Panc1 (cell line): ENCODE measurements around the gene ZC3H18. TPM values are rescaled to one million over a fixed set of nuclear protein-coding genes. Genes with fewer than 3 reads are reported as not detected.

Source experiments
- ATAC-seq: fragments of 200-7000 bp; cut with Tn5 transposase; 2 replicates; pipeline ENCODE4 v1.9.1; 2020; ENCODE audit warnings: mild to moderate bottlenecking, moderate library complexity
- BruUV-seq: library from RNA; stranded (reverse); fragments of 400-500 nt; replicated peaks from 2 replicates; lab custom pipeline; 2021; lab: Mats Ljungman, UMichigan
- CTCF ChIA-PET: fragments of 300-600 bp; sonication (Branson Sonifier 250); formaldehyde crosslinking; loops from one replicate; lab custom pipeline; 2022; ENCODE audit warnings: antibody characterized with exemption; lab: Charles Lee
- POLR2A ChIA-PET: fragments of 300-600 bp; sonication (Branson Sonifier 250); formaldehyde crosslinking; loops from one replicate; lab custom pipeline; 2022; ENCODE audit warnings: antibody characterized with exemption; lab: Charles Lee
- DNase-seq: peaks from one replicate; pipeline ENCODE4 v3.0.0-alpha.2; 2010; ENCODE audit warnings: low read depth, low spot score
- H3K27ac ChIP-seq: 2 replicates; pipeline ENCODE4 v1.5.1; 2011; ENCODE audit warnings: mild to moderate bottlenecking, low read length, inconsistent platforms
- H3K27me3 ChIP-seq: fragments of 200-500 bp; sonication (Bioruptor generic); 2 replicates; pipeline ENCODE4 v1.6.0; 2014; ENCODE audit warnings: low read length, inconsistent platforms; ENCODE audit not compliant: control insufficient read depth, insufficient read depth
- H3K36me3 ChIP-seq: fragments of 200-500 bp; sonication (Bioruptor generic); 2 replicates; pipeline ENCODE4 v1.5.1; 2014; ENCODE audit warnings: inconsistent platforms, mild to moderate bottlenecking, low read length, moderate library complexity; ENCODE audit not compliant: control insufficient read depth, insufficient read depth
- H3K4me1 ChIP-seq: 2 replicates; pipeline ENCODE4 v1.5.1; 2011; ENCODE audit warnings: inconsistent platforms, mild to moderate bottlenecking, low read length, moderate library complexity; ENCODE audit not compliant: control insufficient read depth, insufficient read depth
- H3K4me3 ChIP-seq, 2 experiments: 2 replicates each; pipeline ENCODE4 v1.5.1; 2011 to 2012; ENCODE audit warnings: low read depth in 2 of 2, low read length in 2 of 2, mild to moderate bottlenecking in 2 of 2, inconsistent platforms in 1 of 2, moderate library complexity in 1 of 2
- H3K9me3 ChIP-seq: fragments of 200-500 bp; sonication (Bioruptor generic); 2 replicates; pipeline ENCODE4 v1.5.1; 2014; ENCODE audit warnings: low read depth, mild to moderate bottlenecking, inconsistent platforms, low read length, moderate library complexity; ENCODE audit not compliant: control insufficient read depth, insufficient read depth
- POLR2AphosphoS5 ChIP-seq: IDR thresholded peaks from 2 replicates; pipeline ENCODE4 v1.6.1; 2012; ENCODE audit warnings: mild to moderate bottlenecking, low read depth, low read length, moderate library complexity
- SIN3A ChIP-seq: IDR thresholded peaks from 2 replicates; pipeline ENCODE4 v1.6.1; 2012; ENCODE audit warnings: low read depth, mild to moderate bottlenecking, low read length, moderate library complexity, borderline replicate concordance; ENCODE audit not compliant: insufficient read depth
- TCF7L2 ChIP-seq: IDR thresholded peaks from 2 replicates; pipeline ENCODE4 v1.6.1; 2011; ENCODE audit warnings: mild to moderate bottlenecking, low read depth, low read length, inconsistent platforms
- in situ Hi-C: cut with HindIII; loops from 2 replicates; pipeline ENCODE4 v1.10.0; 2016; ENCODE audit warnings: low sequenced_read_pairs, low pct_unique_long_range_greater_than_20kb
- intact Hi-C: fragments of 100-400 bp; cut with micrococcal nuclease; formaldehyde crosslinking; loops from one replicate; pipeline ENCODE4 v1.10.0; 2022; ENCODE audit not compliant: unreplicated experiment
- total RNA-seq: library from RNA; stranded (reverse); gene quantifications from one replicate; pipeline ENCODE4 v1.2.1, GENCODE V29; 2021; ENCODE audit not compliant: unreplicated experiment
- TF ChIP-seq, protein P1 (sequence below): fragments of 450-650 bp; IDR thresholded peaks from 2 replicates; pipeline ENCODE4 v1.5.1; 2017; ENCODE audit warnings: mild to moderate bottlenecking
- TF ChIP-seq, protein P2 (sequence below), 2 experiments: IDR thresholded peaks; 2 replicates each; pipeline ENCODE4 v1.6.1; 2011 to 2012; ENCODE audit warnings: low read depth in 2 of 2, control low read depth in 1 of 2, low read length in 1 of 2, mild to moderate bottlenecking in 1 of 2, moderate library complexity in 1 of 2; ENCODE audit not compliant: insufficient read depth in 1 of 2

ZC3H18 gene
- total RNA-seq, 1 experiment from 2014 or later = 45.9 TPM

DNA sequence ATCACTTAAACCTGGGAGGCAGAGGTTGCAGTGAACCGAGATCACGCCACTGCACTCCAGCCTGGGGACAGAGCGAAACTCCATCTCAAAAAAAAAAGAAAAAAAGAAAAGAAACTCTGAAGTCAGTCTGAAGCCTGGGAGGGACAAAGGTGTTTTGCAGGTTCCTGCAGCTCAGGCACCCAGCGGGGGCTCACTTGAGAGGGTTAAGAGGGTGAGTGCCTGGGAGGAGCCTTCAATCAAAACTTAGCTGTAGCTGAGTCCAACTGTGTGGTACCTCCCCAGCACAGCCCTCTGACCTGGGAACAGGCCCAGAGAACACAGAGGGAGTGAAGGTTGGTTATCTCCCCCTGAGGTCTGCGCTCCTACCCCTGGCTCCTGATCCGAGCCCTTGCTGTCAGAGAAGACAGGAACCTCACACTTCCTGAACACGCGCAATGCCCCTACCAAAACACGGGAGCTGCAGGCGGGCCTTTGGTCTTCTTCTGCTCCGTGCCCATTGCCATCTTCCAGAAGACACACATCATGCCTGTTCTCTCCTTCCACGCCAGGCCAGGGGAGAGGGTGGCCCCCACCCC, 20.4 kb upstream of the ZC3H18 start:
- Histone ChIP-seq H3K4me3 (no peak overlapping the region), H3K9me3 (no peaks in the 10 kb centered on the region), H3K27me3 (no peaks in the 10 kb centered on the region; the same call in 1 of the 2 replicates), H3K36me3 (no peaks in the 10 kb centered on the region), H3K27ac (no peak overlapping the region), H3K4me1 (no peaks in the 10 kb centered on the region)
- ChIA-PET POLR2A (no interaction called here), CTCF (interaction anchor here (0.5 to 0.6 kb wide), 2 partner anchors 8 to 102 kb away, joined by 3 to 6 read pairs; no protein-coding TSS in a partner anchor)
- DNase-seq = no peak
- in situ Hi-C loops (no loop called here), intact Hi-C loops (no loop called here)
- no TSS peak for BruUV-seq
- TF ChIP-seq POLR2AphosphoS5 (no peak), TCF7L2 (no peak), SIN3A (no peak)
- TF ChIP-seq, protein P1, sequence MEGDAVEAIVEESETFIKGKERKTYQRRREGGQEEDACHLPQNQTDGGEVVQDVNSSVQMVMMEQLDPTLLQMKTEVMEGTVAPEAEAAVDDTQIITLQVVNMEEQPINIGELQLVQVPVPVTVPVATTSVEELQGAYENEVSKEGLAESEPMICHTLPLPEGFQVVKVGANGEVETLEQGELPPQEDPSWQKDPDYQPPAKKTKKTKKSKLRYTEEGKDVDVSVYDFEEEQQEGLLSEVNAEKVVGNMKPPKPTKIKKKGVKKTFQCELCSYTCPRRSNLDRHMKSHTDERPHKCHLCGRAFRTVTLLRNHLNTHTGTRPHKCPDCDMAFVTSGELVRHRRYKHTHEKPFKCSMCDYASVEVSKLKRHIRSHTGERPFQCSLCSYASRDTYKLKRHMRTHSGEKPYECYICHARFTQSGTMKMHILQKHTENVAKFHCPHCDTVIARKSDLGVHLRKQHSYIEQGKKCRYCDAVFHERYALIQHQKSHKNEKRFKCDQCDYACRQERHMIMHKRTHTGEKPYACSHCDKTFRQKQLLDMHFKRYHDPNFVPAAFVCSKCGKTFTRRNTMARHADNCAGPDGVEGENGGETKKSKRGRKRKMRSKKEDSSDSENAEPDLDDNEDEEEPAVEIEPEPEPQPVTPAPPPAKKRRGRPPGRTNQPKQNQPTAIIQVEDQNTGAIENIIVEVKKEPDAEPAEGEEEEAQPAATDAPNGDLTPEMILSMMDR = no peak
- TF ChIP-seq, protein P2, sequence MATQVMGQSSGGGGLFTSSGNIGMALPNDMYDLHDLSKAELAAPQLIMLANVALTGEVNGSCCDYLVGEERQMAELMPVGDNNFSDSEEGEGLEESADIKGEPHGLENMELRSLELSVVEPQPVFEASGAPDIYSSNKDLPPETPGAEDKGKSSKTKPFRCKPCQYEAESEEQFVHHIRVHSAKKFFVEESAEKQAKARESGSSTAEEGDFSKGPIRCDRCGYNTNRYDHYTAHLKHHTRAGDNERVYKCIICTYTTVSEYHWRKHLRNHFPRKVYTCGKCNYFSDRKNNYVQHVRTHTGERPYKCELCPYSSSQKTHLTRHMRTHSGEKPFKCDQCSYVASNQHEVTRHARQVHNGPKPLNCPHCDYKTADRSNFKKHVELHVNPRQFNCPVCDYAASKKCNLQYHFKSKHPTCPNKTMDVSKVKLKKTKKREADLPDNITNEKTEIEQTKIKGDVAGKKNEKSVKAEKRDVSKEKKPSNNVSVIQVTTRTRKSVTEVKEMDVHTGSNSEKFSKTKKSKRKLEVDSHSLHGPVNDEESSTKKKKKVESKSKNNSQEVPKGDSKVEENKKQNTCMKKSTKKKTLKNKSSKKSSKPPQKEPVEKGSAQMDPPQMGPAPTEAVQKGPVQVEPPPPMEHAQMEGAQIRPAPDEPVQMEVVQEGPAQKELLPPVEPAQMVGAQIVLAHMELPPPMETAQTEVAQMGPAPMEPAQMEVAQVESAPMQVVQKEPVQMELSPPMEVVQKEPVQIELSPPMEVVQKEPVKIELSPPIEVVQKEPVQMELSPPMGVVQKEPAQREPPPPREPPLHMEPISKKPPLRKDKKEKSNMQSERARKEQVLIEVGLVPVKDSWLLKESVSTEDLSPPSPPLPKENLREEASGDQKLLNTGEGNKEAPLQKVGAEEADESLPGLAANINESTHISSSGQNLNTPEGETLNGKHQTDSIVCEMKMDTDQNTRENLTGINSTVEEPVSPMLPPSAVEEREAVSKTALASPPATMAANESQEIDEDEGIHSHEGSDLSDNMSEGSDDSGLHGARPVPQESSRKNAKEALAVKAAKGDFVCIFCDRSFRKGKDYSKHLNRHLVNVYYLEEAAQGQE (IDR thresholded peaks at IDR 0.05; ENCODE audit: insufficient read depth in 1 of 2, low read depth in 2 of 2, low read length in 1 of 2) = no peak
- ATAC-seq = no peak

DNA sequence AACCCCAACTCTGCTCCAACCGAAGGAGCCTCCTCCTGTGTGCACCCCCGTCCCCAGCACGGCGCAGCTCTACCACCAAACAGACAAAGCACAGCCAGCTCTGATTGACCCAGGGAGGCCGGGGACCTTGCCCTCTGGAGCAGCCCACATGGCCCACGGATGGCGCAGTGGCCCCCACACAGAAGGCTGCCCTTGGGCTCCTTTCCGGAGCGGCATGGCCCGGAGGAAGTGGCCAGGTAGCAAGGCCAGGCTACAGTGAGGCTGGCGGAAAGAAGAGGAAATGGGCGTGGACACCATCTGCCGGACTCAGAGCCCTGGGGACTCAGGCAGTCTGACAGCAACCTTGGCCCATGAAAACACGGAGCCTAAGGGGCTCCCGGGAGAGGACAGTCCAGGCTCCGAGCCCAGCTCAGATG, 19.9 kb upstream of the ZC3H18 start:
- H3K27ac ChIP-seq = no peak overlapping the region
- H3K9me3 ChIP-seq = no peaks in the 10 kb centered on the region
- ChIA-PET POLR2A (no interaction called here), CTCF (interaction anchor here (0.5 kb wide), 1 partner anchor 8 kb away, joined by 6 read pairs; no protein-coding TSS in a partner anchor)
- ATAC-seq (no peak), DNase-seq (no peak)
- no peaks in the 10 kb centered on the region for H3K36me3 ChIP-seq
- BruUV-seq = no TSS peak
- TF ChIP-seq TCF7L2 (no peak), SIN3A (no peak), POLR2AphosphoS5 (no peak)
- TF ChIP-seq, protein P2 (IDR thresholded peaks at IDR 0.05; ENCODE audit: insufficient read depth in 1 of 2, low read depth in 2 of 2, low read length in 1 of 2) = no peak
- TF ChIP-seq, protein P1 = no peak
- H3K27me3 ChIP-seq = no peaks in the 10 kb centered on the region; the same call in 1 of the 2 replicates
- intact Hi-C loops (no loop called here), in situ Hi-C loops (no loop called here)
- no peak overlapping the region for H3K4me3 ChIP-seq
- H3K4me1 ChIP-seq = no peaks in the 10 kb centered on the region
